Iris pigment epithelial cell (primary cell): ENCODE measurements around the gene PLA2G2E.
"Not testable (repeated sequence)": the region's sequence is repeated elsewhere in the genome, so short reads cannot be mapped to it uniquely, and the experiment has no call there.

Experiments used
- DNase-seq: peaks from one replicate; pipeline ENCODE4 v3.0.0-alpha.2; 2011; ENCODE audit warnings: low read depth

PLA2G2E gene

DNA sequence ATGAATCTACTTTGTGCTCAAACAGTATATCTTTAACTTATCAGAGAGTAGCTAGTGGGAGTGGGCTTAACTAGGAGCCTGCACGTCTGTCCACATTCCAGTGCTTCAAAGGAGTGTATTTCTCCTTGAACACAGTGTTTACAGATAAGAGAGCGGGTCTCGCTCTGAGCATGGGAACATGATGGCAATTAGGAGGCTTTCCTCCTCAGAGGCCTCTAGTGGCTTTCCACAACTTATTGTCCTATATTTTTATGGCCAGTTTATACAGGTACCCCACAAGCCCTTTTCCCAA is 3.7 kb upstream of the PLA2G2E start:
- not testable (repeated sequence) for DNase-seq

DNA sequence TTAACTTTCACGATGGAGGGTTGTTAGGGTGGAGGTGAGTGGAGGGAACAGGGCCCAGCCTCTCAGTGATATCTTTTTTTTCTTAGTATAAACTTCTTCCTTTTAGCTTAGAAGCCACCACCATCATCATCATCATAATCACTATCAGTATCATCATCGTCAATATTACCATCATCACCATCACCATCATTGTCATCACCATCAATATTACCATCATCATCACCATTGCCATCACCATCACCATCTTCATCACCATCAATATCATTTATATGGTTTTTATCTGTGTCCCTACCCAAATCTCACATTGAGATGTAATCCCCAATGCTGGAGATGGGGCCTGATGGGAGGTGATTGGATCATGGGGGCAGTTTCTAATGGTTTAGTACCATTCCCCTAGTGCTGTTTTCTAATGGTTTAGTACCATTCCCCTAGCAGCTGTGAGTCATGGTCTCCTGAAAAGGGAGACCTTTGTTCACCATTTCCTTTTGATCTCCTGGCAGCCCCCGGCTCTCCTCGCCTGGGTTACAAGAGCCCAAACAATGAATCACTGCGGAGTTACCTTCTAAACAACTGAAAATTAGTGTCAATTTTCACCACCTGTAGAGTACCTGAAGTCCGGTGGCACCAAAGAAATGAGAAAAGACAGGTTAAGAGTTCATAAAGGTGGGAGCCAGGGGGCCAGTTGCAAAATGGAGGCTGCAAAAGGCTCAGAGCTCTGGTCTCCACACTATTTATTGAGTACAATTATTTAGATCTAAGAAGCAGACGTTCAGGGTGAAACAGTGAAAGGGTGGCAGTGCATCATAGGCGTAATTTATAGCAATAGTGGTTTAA is 3.1 kb upstream of the PLA2G2E start:
- no peak for DNase-seq

DNA sequence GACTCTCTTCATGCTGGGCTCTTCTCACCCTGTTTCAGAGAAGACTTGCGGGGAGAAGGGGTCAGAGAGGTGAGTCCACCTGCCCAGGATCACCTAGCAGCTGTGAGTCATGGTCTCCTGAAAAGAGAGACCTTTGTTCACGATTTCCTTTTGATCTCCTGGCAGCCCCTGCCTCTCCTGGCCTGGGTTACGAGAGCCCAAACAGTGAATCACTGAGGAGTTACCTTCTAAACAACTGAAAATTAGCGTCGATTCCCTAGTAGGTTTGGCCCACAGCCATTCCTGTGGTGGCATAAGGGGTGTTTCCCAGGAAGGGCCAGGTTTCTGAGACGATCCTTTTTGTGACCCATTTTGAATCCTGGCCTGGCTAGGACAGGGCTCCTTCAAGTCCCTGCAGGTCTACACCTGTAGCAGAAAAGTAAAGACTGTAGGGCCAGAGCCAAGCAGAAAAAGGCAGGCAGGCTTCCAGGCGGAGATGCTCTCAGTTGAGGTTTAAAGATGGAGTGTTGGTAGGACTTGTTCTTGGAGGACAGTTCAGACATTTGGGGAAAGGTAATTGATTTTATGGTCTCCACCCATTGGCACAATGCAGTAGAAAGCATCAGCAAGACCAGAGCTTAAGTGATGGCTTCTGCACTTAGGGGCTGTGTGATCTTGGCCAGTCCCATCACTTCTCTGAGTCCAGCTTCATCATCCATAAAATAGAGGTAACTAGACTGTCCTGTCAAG is 2.1 kb upstream of the PLA2G2E start:
- no peak for DNase-seq

DNA sequence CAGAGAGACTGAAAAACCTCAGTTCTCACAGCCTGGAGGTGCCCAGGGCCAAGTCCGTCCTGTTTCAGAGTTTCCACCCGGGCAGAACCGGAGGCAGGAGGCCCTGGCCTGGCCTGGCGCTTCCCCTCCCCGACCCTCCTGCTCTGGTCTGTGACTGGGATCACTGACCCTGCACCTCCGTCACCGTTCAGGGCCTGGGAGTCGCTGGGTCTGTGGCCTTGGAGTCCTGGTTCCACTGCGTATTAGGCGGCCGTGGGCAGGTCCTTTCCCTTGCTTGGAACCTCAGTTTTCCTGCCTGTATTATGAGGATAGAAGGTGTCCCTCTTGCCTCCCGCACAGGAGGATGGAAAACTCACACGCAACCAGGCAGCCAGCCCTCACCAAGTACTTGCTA is 533 bp upstream of the PLA2G2E start:
- DNase-seq: no peak

DNA sequence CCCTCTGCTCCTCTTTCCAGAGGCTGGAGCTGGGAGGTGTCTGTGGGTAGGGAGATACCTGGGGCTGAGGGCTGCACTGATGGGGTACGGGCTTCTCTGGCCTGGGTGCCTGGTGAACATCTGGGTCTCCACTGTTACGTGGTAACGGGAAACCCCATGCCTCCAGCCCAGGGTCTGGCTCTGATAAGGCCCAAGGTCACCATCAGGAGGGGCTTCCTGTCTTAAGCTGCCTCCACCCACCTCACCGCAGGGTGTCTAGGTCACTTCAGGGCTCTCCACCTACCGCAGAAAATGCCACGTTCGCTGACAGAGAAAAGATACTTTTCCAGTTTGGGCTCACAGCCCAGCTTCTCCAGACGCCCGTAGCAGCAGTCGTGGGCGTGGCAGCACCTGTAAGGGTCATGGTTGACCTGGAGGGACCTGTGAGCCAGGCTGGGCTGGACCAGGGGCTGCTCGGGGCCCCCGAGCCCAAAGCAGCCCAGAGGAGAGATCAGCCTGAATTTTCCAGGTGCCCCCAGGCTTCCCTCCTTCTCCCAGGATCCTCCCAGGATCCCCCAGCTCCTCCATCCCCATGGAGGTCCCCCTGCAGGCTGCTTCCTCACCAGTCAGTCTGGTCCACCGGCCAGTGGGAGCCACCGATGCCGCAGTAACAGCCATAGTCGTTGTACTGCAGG is 1.3 kb downstream of the PLA2G2E start:
- no peak for DNase-seq

DNA sequence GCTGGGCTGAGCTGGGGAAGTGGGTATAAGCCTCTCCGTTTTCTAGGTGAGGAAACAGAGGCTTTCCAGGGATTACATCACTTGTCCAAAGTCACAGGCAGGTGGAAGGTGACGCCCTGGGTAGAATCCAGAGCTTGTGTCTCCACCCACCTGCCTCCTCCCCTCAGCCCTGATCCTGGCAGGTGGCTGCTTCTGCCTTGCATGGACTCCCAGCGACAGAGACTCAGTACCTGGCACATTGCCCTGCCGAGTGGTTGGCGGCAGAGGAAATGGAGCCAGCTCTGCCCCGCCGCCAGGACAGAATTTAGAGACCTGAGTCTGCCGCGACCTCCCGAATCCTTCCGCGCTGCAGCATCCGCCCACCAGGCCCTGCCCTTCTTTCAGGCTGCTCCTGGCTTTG is 2.1 kb downstream of the PLA2G2E start:
- no peak for DNase-seq

DNA sequence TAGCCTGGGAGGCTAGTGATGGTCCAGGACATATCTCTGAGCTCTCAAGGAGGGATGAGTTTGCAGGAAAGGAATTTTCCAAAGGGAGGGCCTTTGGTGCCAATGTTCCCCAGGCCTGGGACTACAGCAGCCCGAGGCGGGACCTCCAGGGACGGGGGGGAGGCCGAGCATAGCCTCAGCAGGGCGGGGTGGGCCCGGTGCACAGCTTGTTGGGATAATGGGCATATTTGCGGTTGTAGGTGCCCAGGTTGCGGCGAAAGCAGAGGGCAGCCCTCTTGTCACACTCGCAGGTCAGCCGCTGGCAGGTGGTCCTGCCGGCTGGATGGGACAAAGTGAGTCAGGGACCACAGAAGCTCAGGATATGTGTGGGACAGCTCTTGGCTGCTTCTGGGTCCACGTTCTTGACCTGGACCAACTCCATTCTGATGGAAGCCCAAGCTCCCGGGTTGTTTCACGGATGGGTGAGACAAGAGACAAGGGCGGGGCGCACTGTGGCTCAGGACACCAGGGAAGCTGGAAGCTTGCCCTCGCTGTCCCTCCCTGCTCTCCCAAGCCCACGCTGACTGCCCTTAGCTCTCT is 3.2 kb downstream of the PLA2G2E start:
- no peak for DNase-seq

DNA sequence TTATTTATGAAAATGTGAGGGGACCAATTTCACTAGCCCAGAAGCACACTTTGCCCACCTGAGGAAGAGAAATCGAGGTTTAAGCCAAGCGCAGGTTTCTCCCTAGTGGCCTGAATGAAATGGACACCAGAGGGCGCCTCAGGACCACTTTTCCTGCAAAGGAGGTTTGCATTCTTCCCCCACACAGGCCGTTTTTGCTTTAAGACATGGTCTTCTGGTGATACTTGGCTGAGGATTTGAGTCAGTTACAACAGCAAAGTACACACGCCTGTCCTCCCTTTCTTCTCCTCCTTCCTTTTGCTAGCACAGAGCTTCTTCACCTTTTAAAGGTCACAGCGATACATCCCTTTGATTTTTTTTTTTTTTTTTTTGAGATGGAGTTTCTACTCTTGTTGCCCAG is 5.4 kb downstream of the PLA2G2E start:
- peak; percentile 74 for DNase-seq

DNA sequence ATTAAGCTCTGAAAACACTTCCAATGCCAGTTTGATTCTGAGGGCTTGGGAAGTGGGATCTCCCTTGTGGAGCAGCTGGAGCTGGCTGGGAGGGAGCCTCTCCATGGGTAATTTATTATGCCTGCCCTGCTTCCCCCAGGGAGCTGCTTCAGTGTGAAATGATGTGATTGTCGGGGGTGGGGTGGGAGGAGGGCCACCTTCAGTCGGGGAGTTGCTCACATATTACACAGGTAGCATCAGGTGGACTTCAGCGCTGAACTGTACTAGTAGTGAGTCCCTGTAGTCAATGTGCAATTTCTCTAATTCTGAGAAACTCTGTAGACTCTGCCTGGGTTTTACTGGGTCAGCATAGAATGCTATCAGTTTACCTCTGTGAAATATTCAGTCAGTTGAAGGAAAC is 12.8 kb downstream of the PLA2G2E start:
- DNase-seq: no peak

DNA sequence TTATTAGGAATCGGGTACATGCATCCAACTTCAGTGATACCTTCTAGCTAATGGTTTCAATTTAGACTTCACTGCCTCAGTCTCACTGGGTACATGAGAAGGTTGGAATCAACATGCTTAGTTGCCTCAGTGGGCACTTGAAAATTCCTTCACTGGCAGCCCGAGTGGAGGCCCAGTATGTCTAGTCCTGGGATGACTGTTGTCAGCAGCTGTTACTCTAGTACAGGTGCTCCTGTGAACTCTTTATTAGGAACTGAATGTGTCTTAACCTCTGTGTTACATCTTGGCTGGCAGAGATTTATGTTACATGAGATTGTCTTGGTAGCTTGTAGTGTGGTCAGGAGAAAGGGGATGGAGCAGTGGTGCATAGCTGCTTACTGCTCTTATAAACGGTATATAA is 13.4 kb downstream of the PLA2G2E start:
- DNase-seq: no peak

DNA sequence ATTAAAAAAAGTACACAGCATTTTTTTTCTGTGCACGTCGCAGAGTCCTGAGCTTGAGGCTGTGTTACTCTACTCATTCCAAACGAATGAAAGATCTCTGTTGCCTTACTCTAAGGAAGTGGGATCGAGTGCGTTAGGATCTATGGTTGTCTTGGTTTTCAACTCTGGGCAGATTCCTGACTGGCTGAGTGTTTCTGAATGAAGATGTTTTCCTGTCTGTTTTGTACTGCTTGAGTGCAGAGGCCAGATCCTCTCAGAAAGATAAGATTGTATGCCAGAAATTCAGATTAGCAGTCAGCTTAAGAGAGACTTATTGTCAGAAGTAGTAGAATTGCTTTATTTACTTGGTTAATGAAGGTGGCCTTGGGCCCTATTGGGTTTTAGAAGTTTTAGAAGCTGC is 14.0 kb downstream of the PLA2G2E start:
- DNase-seq: peak; percentile 36

DNA sequence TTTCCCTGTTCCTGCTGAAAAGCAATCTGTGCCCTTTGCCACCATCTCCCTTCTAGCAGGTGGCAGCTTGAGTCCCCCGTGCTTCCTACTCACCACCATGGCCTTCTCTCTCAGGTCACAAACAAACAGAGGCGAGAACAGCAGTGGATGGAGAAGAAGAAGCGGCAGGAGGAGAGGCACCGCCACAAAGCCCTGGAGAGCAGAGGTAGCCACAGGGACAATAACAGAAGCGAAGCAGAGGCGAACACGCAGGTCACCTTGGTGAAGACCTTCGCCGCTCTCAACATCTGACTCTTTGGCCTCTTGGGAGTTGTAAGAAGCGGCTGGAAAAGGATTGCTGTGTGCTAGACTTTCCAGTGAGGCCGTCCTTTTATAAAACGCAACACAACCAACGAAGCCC is 16.0 kb downstream of the PLA2G2E start:
- no peak for DNase-seq

DNA sequence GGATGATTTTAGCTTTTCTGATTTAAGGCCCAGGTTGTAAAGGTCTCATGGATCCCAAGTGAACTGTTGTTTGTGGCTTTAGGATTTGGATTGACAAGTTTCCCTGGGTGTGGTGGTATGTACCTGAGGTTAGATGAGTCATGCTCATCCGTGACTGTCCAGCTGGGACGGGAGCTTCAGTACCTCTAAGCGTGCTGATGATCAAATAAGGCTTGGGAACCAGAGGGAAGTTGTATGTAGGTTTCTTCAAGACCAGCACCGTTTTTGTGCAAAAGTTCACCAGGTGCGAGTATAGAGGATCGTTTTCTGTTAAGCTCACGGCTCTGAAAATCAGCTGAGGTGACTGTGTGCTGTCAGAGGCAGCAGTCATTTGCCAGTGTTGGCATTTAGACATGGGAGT is 19.8 kb downstream of the PLA2G2E start:
- no peak for DNase-seq

DNA sequence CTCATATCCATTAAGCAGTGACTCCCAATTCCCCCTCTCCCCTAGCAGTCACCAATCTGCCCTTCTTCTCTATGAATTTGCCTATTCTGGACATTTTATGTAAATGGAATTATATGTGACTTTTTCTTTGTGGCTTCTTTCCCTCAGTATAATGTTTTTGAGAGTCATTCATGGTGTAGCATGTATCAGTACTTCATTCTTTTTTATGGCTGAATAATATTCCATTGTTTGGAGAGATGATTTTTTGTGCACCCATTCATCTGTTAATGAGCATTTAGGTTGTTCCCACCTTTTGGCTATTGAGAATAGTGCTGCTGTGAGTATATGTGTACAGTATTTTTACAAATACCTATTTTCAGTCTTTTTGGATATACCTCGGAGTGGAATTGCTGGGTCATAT is 21.8 kb downstream of the PLA2G2E start:
- no peak for DNase-seq

DNA sequence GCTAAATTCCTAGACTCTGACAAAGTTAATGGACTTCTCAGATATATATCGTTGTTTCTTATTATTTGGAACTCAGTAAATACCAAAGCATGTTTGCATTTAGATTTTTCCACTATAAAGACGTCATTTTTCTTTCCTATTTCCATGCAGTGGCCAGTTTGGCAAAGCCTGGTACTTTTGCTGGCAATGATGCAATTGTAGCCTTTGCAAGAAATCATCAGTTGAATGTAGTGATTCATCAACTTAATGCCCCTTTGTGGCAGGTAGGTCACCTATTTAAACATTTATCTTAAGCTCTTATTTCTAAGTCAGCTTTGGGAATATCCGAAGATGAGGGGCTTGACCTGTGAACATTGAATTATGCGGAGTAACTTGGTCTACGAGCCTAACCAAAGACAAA is 29.2 kb downstream of the PLA2G2E start:
- DNase-seq: no peak

DNA sequence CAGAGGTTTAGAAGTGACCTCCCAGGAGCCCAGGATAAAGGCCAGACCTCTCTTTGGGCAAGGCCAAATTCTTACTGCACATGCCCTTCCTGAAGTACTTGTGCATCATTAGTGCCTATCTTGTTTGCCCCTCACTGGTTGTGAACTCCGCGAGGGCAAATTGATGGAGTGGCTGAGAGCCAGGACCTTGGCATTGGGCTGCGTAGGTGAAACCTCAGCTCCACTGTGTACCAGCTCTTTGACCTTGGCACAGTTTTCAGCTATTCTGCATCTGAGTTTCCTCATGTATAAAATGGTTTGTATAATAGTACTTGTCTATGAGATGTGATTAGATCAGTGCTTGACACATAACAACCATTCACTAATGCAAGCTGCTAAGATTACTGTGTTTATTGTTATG is 29.7 kb downstream of the PLA2G2E start:
- DNase-seq: no peak

DNA sequence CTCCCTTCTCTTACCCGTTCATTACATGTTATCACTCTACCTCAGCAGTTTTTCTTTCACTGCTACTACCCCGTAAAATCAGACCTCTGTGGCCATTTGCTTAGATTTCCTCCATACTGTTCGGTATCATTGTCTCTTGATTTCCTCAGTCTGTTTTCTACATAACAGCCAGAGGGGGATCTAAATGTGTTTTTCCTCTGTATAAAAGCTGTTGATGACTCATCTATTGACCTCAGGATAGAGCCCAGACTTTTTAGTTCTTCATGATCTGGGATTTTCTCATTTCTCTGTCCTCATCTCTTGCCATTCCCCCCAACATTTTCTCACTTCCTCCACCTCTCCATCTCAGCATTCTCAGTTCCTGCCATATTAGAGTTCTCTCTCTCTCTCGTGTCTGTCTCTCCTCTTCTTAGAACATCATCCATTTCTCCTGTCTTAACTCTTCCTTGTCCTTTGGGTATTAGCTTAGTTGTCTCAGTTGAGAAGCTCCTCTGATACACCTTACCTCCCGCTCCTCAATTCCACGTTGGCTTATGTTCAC is 30.7 kb downstream of the PLA2G2E start:
- DNase-seq: peak; percentile 57

DNA sequence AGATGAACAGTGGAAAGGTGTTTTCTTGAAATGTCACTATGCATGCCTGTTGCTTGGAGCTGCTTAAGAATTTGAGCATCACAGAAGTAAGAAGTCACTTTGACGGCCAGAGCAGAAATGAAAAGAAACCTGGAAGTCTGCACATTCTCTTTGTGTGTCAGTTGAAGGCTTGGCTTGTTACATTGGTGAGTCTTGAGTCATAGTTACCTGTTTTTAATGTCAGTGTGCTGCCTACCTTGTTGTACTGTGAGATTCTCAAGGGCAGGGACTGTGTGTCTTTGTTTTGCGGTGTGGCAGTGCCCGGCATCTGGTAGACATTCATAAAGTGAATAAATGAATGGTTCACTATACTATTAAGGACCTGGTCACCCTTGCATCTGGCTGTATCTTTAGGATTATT is 31.3 kb downstream of the PLA2G2E start:
- no peak for DNase-seq

DNA sequence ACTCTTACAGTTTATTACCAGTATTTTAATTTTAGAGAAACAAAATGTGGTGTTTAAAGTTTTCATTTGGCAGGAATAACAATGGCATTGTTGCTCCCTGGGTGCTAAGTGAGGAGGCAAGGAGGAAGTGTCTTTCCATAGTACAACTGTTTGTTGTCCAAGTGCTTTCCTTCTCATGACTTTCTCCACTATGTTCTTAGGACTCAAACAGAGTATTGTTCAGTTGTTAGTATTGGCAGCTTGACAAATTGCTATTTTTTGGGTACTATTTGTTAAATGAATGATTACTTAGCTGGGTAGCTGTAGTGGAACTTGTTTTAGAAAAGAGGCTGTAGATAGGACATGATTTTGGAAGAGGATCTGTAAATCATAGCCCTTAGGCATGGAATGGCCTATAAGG is 33.8 kb downstream of the PLA2G2E start:
- DNase-seq: no peak

DNA sequence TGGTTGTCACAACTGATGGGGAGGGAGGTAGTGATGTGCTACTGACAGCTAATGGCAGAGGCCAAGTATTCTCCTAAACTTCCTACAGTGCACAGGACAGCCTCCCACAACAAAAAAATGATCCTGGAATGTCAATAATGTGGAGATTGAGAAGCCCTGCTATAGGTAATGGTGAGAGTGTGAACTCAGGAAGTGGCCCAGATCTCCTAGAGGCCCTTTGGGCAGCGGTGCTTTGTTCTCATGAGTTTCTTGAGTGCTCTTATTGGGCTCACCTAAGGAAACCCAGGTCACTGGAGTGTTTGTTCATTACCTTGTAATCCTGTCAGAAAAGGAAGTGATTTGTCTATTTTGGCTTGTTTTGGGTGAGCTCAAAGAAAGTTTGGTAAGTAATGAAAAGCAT is 35.3 kb downstream of the PLA2G2E start:
- DNase-seq: no peak

DNA sequence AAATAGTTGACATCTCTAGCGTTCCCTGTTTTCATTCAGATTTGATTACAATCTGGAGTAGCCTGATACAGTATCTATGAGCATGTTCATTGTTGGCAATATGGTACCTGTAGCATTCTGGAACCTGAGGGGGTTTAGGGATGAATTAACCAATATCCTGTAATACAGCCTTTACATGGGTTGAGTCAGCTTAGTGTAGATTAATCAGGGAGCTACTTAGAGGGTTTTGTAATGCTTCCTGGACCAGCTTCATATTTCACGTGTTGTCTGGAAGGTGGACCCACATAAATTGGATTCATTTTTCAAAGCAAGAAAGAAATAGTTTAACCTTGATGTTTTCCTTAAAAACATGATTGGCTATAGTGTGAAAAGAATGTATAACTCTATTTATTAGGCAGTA is 37.6 kb downstream of the PLA2G2E start:
- peak; percentile 71 for DNase-seq

DNA sequence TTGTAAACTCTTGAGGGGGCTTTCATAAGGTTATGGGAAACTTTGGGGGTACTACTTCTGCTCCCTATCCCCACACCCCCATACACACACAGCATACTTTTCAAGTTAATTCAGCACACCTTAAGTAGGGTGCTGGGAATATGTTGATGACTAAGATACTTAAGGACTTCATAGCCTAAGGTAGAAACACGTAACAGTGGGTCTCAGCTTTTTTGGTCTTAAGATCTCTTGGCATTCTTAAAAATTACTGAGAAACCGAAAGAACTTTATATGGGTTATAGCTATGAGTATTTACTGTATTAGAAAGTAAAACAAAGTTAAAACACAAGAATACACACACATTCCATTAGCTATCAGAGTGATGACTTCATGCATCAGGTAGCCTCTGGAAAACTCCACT is 39.1 kb downstream of the PLA2G2E start:
- no peak for DNase-seq
